Measurements from ENCODE around the gene BEGAIN. TPM values are rescaled to one million over a fixed set of nuclear protein-coding genes. Genes with fewer than 3 reads are reported as not detected.
A peak's percentile ranks its signal among the peaks of the same experiment; 100 is the strongest.

BEGAIN gene
- total RNA-seq, 4 donors from 2014 or later: 3.5 to 7.1 (median 6.6) TPM

- no peak for DNase-seq (ENCODE audit: extremely low spot score)
- WGBS: 63% methylated on average over 3 of the region's 10 CpGs
- H3K27me3 ChIP-seq: peaks cover 0 to 69% (median 7%) of the 10 kb centered on the region in 4 donors
Observed at GRCh38 chr14:100588671-100589070, 1.5 kb upstream of the BEGAIN start.

GRCh38 chr14:100587763-100588411 lies 670 bp upstream of the BEGAIN start:
- intact Hi-C loops (cut with DNase I): no loop called here
- Histone ChIP-seq H3K4me1 (peaks cover 7 to 19% (median 14%) of the 10 kb centered on the region in 4 donors), H3K9me3 (no peaks in the 10 kb centered on the region), H3K27ac (replicated peaks in 1 of 4) (no peak overlapping the region), H3K27me3 (peaks cover 0 to 68% (median 7%) of the 10 kb centered on the region in 4 donors), H3K4me3 (peak overlapping the region in 2 of 4 donors; percentile 20 to 64), H3K36me3 (no peaks in the 10 kb centered on the region)
- TF ChIP-seq POLR2A (IDR thresholded peaks at IDR 0.05; ENCODE audit: low read depth): no peak
- no peak for TF ChIP-seq EP300 (IDR thresholded peaks at IDR 0.05)
- no peak for TF ChIP-seq CTCF (IDR thresholded peaks at IDR 0.05)
- TF ChIP-seq POLR2AphosphoS5 (IDR thresholded peaks at IDR 0.05): no peak
- WGBS: 64% methylated on average over 15 of the region's 15 CpGs
- DNase-seq (ENCODE audit: extremely low spot score): no peak

More at GRCh38 chr14:100588671-100589070, 1.5 kb upstream of the BEGAIN start:
- H3K9me3 ChIP-seq: no peaks in the 10 kb centered on the region
- no peak overlapping the region for H3K4me3 ChIP-seq
- TF ChIP-seq POLR2A (IDR thresholded peaks at IDR 0.05; ENCODE audit: low read depth) (no peak), EP300 (IDR thresholded peaks at IDR 0.05) (no peak), POLR2AphosphoS5 (IDR thresholded peaks at IDR 0.05) (no peak), CTCF (IDR thresholded peaks at IDR 0.05) (no peak)
- intact Hi-C loops (cut with DNase I): no loop called here
- no peaks in the 10 kb centered on the region for H3K36me3 ChIP-seq
- H3K4me1 ChIP-seq: peaks cover 7 to 19% (median 14%) of the 10 kb centered on the region in 4 donors
- no peak overlapping the region for H3K27ac ChIP-seq (replicated peaks in 1 of 4)

DNA sequence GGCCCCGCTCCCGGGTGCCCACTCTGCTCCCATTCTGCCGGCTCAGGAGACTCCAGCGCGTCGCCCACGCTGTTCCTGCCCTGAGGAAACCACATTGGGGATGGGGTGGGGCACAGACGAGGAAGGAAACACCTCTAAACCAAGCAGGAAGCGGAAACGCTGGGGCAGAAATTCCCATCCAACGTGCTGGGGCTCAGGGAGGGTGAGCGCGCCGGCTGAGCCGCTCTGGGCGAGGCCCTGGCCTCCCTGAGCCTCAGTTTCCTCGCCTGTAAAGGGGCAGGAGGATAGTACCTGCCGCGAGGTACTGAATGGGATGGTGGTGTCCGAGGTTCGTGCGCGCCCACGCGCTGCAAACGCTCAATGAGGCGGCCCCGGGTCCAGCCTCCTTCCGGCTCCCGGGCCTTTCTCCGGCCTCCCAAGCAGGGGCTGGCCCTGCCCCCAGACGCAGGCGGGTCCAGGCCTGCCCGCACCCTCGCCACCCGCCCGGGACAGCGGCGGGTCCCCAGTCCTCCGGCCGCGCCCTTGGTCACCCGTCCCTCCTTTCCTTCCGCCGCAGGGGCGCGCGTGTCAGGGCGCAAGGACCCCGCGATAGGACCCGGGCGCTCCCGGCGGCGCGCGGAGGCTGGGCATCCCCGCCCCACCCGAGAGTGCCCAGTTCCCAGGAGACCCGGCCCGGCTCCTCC lies 673 bp downstream of the BEGAIN start:
- no peaks in the 10 kb centered on the region for H3K36me3 ChIP-seq
- H3K27ac ChIP-seq (replicated peaks in 1 of 4): no peak overlapping the region
- 14% methylated on average over 7 of the region's 62 CpGs for WGBS
- DNase-seq (ENCODE audit: extremely low spot score): no peak
- H3K27me3 ChIP-seq: peaks cover 0 to 55% (median 7%) of the 10 kb centered on the region in 4 donors
- TF ChIP-seq POLR2AphosphoS5 (IDR thresholded peaks at IDR 0.05) (no peak), EP300 (IDR thresholded peaks at IDR 0.05) (no peak), POLR2A (IDR thresholded peaks at IDR 0.05; ENCODE audit: low read depth) (no peak), CTCF (IDR thresholded peaks at IDR 0.05) (no peak)
- H3K9me3 ChIP-seq: no peaks in the 10 kb centered on the region
- peak overlapping the region; percentile 54 to 64 (median 55) for H3K4me3 ChIP-seq
- intact Hi-C loops (cut with DNase I): no loop called here
- peaks cover 7 to 19% (median 14%) of the 10 kb centered on the region in 4 donors for H3K4me1 ChIP-seq

DNA sequence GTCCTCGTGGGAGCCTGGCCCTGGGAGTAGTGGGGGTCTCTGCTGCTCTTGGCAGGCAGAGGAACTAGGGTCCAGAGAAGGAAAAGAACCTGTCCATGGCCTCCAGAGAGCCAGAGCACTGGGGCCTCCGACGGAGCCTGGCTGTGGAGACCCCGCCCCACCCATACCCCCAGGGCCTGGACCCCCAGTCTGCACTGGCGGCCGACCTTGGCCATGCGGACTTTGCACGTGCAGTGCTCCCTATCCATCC lies 1.1 kb downstream of the BEGAIN start:
- Histone ChIP-seq H3K27me3 (peaks cover 0 to 50% (median 7%) of the 10 kb centered on the region in 4 donors), H3K36me3 (no peaks in the 10 kb centered on the region), H3K27ac (replicated peaks in 1 of 4) (no peak overlapping the region), H3K9me3 (no peaks in the 10 kb centered on the region), H3K4me3 (peak overlapping the region in 2 of 4 donors; percentile 56 to 64), H3K4me1 (peaks cover 7 to 19% (median 14%) of the 10 kb centered on the region in 4 donors)
- no peak for DNase-seq (ENCODE audit: extremely low spot score)
- TF ChIP-seq CTCF (IDR thresholded peaks at IDR 0.05): no peak
- TF ChIP-seq POLR2A (IDR thresholded peaks at IDR 0.05; ENCODE audit: low read depth): no peak
- TF ChIP-seq EP300 (IDR thresholded peaks at IDR 0.05): no peak
- TF ChIP-seq POLR2AphosphoS5 (IDR thresholded peaks at IDR 0.05): no peak
- intact Hi-C loops (cut with DNase I): no loop called here
- whole genome bisulfite sequencing: 21% methylated on average over 3 of the region's 8 CpGs

Data from esophagus muscularis mucosa (tissue), 4 donors.